Upper lobe of left lung (tissue), 6 donors: ENCODE data around the gene TRDMT1. TPM values are rescaled to one million over a fixed set of nuclear protein-coding genes. Genes with fewer than 3 reads are reported as not detected.

Experiments used
- ATAC-seq, 2 donors: fragments of 200-7000 bp; cut with Tn5 transposase; one replicate each; pipeline ENCODE4 v1.9.1; 2022; ENCODE audit warnings: mild to moderate bottlenecking in 2 of 2, moderate library complexity in 2 of 2; ENCODE audit not compliant: low FRiP score in 2 of 2
- DNase-seq, 2 donors: peaks; one replicate each; pipeline ENCODE4 v3.0.0-alpha.2; 2019 to 2020
- H3K27ac ChIP-seq, 4 donors: fragments of 200-600 bp; sonication (generic); one replicate each; pipeline ENCODE4 v1.5.1; 2016 to 2019
- H3K27me3 ChIP-seq, 4 donors: fragments of 200-600 bp; sonication (generic); one replicate each; pipeline ENCODE4 v1.5.1; 2017 to 2019
- H3K36me3 ChIP-seq, 4 donors: fragments of 200-600 bp; sonication (generic); one replicate each; pipeline ENCODE4 v1.5.1; 2016 to 2019
- H3K4me1 ChIP-seq, 4 donors: fragments of 200-600 bp; sonication (generic); one replicate each; pipeline ENCODE4 v1.5.1; 2018 to 2019
- H3K4me3 ChIP-seq, 4 donors: fragments of 200-600 bp; sonication (generic); one replicate each; pipeline ENCODE4 v1.5.1; 2017 to 2019; ENCODE audit warnings: mild to moderate bottlenecking in 2 of 4, moderate library complexity in 1 of 4
- H3K9me3 ChIP-seq, 4 donors: fragments of 200-600 bp; sonication (generic); one replicate each; pipeline ENCODE4 v1.5.1; 2018 to 2019
- CTCF ChIP-seq, 6 experiments: fragments of 450-650 bp in 4 of 6; fragments of 200-600 bp in 2 of 6; sonication (generic) in 2 of 6; IDR thresholded peaks; one replicate each; pipeline ENCODE4 v1.5.1; 2016 to 2019; ENCODE audit warnings: antibody characterized with exemption in 6 of 6
- EP300 ChIP-seq, 4 donors: sonication (generic); formaldehyde crosslinking; IDR thresholded peaks; one replicate each; pipeline ENCODE4 v1.5.1; 2017; ENCODE audit warnings: antibody characterized with exemption in 4 of 4, control low read depth in 2 of 4
- POLR2A ChIP-seq, 4 donors: fragments of 450-650 bp; IDR thresholded peaks; one replicate each; pipeline ENCODE4 v1.5.1; 2016 to 2017; ENCODE audit warnings: antibody characterized with exemption in 4 of 4, mild to moderate bottlenecking in 2 of 4
- POLR2AphosphoS5 ChIP-seq, 2 donors: sonication (generic); formaldehyde crosslinking; IDR thresholded peaks; one replicate each; pipeline ENCODE4 v1.5.1; 2017; ENCODE audit warnings: antibody characterized with exemption in 2 of 2
- WGBS, 2 donors: methylation state at CpG; one replicate each; pipeline ENCODE4 v1.1.5; 2017 to 2018; 5-methylcytosine and 5-hydroxymethylcytosine counted together
- total RNA-seq, 6 donors: library from RNA; depleted of rRNA in 4 of 6; stranded (reverse); fragments of >200 nt in 4 of 6; gene quantifications; one replicate each; pipeline versions ENCODE4 v1.1.0 to v1.2.1, GENCODE V29; 2016 to 2021
- donor health status: DM: no; HTN: no; CAD: no; lungs with moderate emphysema.
- donor health status: DM: no; HTN: yes; CAD: no; lungs with severe emphysema.

Gene TRDMT1
- total RNA-seq, 6 donors from 2014 or later, result 5.8 to 22.0 (median 7.4) TPM

GRCh38 chr10:17153321-17153720 is 48.2 kb downstream of the TRDMT1 start:
- DNase-seq (no peak), ATAC-seq (no peak)
- no peaks in the 10 kb centered on the region for H3K4me1 ChIP-seq
- H3K9me3 ChIP-seq, result no peaks in the 10 kb centered on the region
- H3K27ac ChIP-seq, result no peak overlapping the region
- H3K27me3 ChIP-seq, result no peaks in the 10 kb centered on the region
- TF ChIP-seq POLR2AphosphoS5 (IDR thresholded peaks at IDR 0.05), result no peak
- 87 to 94% methylated on average over 5 of the region's 5 CpGs for WGBS, 2 donors
- no peaks in the 10 kb centered on the region for H3K36me3 ChIP-seq
- no peak overlapping the region for H3K4me3 ChIP-seq

DNA sequence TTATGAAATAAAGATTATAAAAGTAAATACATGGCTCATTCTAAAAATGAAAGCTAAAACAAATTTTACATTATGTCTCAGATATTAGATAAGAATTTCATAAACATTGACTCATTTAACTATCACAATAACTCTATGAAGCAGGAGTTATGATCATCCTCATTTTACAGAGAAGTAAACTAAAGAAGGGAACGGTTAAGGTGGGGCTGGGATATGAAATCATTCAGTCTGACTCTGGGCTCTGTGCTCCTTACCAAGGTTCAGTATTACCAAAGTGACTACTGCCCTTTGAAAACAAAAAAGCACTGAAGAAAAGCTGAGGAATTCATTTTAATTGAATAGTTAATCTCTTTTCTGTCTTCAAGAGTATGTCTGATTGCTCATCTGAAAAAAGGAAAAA is 49.8 kb downstream of the TRDMT1 start:
- DNase-seq, result no peak
- Histone ChIP-seq H3K27me3 (no peaks in the 10 kb centered on the region), H3K9me3 (no peaks in the 10 kb centered on the region), H3K4me1 (no peaks in the 10 kb centered on the region), H3K4me3 (no peak overlapping the region), H3K27ac (no peak overlapping the region), H3K36me3 (no peaks in the 10 kb centered on the region)
- ATAC-seq, result no peak
- no peak for TF ChIP-seq POLR2A (IDR thresholded peaks at IDR 0.05)
- TF ChIP-seq EP300 (IDR thresholded peaks at IDR 0.05), result no peak
- no peak for TF ChIP-seq POLR2AphosphoS5 (IDR thresholded peaks at IDR 0.05)
- no peak for TF ChIP-seq CTCF (IDR thresholded peaks at IDR 0.05)
- WGBS, 2 donors, result 50 to 65% methylated on average over 1 of the region's 1 CpG

GRCh38 chr10:17147884-17148489 is 53.5 kb downstream of the TRDMT1 start:
- 77 to 94% methylated on average over 5 of the region's 5 CpGs for WGBS, 2 donors
- Histone ChIP-seq H3K27me3 (no peaks in the 10 kb centered on the region), H3K9me3 (no peaks in the 10 kb centered on the region), H3K4me3 (no peak overlapping the region), H3K36me3 (no peaks in the 10 kb centered on the region), H3K27ac (no peak overlapping the region), H3K4me1 (no peaks in the 10 kb centered on the region)
- ATAC-seq (no peak), DNase-seq (no peak)
- TF ChIP-seq POLR2A (IDR thresholded peaks at IDR 0.05) (no peak), POLR2AphosphoS5 (IDR thresholded peaks at IDR 0.05) (no peak), EP300 (IDR thresholded peaks at IDR 0.05) (no peak), CTCF (IDR thresholded peaks at IDR 0.05) (no peak)

DNA sequence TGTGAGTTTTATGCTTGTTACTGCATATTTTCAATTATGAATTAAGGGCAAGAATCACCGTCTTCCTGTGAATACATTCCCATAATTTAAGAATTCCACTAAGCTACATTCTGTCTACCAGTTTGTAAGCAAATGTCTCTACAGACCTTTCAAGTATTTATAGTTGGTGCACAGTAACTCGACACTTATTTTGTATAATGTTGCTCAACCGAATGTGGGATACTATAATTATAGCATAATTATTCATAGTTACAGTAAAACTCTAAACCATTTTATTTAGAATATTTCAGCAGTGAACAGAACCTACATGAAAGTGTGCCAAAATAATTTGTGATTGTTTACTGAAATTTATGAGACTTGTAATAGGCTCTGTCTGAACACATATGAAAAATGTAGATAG is 54.6 kb downstream of the TRDMT1 start:
- Histone ChIP-seq H3K27me3 (no peaks in the 10 kb centered on the region), H3K27ac (no peak overlapping the region), H3K36me3 (no peaks in the 10 kb centered on the region), H3K9me3 (no peaks in the 10 kb centered on the region), H3K4me1 (no peaks in the 10 kb centered on the region), H3K4me3 (no peak overlapping the region)
- DNase-seq (no peak), ATAC-seq (no peak)
- 87 to 92% methylated on average over 3 of the region's 3 CpGs for WGBS, 2 donors
- TF ChIP-seq CTCF (IDR thresholded peaks at IDR 0.05), result no peak
- TF ChIP-seq POLR2A (IDR thresholded peaks at IDR 0.05), result no peak
- TF ChIP-seq POLR2AphosphoS5 (IDR thresholded peaks at IDR 0.05), result no peak
- no peak for TF ChIP-seq EP300 (IDR thresholded peaks at IDR 0.05)

- no peaks in the 10 kb centered on the region for H3K4me1 ChIP-seq
- TF ChIP-seq POLR2A (IDR thresholded peaks at IDR 0.05), result no peak
- no peak for TF ChIP-seq CTCF (IDR thresholded peaks at IDR 0.05)
- no peak for TF ChIP-seq POLR2AphosphoS5 (IDR thresholded peaks at IDR 0.05)
- no peak for TF ChIP-seq EP300 (IDR thresholded peaks at IDR 0.05)
- H3K27me3 ChIP-seq, result no peaks in the 10 kb centered on the region
- ATAC-seq, result no peak
- no peak for DNase-seq
- H3K4me3 ChIP-seq, result no peak overlapping the region
- no peaks in the 10 kb centered on the region for H3K36me3 ChIP-seq
- 100% methylated on average over 1 of the region's 1 CpG for WGBS, 2 donors
- no peaks in the 10 kb centered on the region for H3K9me3 ChIP-seq
- no peak overlapping the region for H3K27ac ChIP-seq
Measured at GRCh38 chr10:17145239-17145638, 56.2 kb downstream of the TRDMT1 start.
